ENCODE data around the gene FAT1.

FAT1 gene

GRCh38 chr4:186688150-186688943 is 35.3 kb downstream of the FAT1 start:
- TF ChIP-seq CTCF (IDR thresholded peaks at IDR 0.05): no peak
- peaks cover 47% of the 10 kb centered on the region for H3K4me1 Mint-ChIP-seq
- no peak for DNase-seq
- peaks cover 33% of the 10 kb centered on the region for H3K36me3 Mint-ChIP-seq (ENCODE audit: low read depth)
- no peak overlapping the region for H3K4me3 Mint-ChIP-seq
- H3K27ac Mint-ChIP-seq: no peak overlapping the region
- H3K27me3 Mint-ChIP-seq (ENCODE audit: low read depth, poor library complexity): no peaks in the 10 kb centered on the region
- peaks cover 10% of the 10 kb centered on the region for H3K9me3 Mint-ChIP-seq

GRCh38 chr4:186687265-186687664 is 36.4 kb downstream of the FAT1 start:
- Mint-ChIP-seq H3K9me3 (no peaks in the 10 kb centered on the region), H3K4me3 (no peak overlapping the region), H3K4me1 (peaks cover 52% of the 10 kb centered on the region), H3K36me3 (ENCODE audit: low read depth) (peaks cover 32% of the 10 kb centered on the region), H3K27me3 (ENCODE audit: low read depth, poor library complexity) (no peaks in the 10 kb centered on the region), H3K27ac (no peak overlapping the region)
- no peak for DNase-seq
- TF ChIP-seq CTCF (IDR thresholded peaks at IDR 0.05): no peak

GRCh38 chr4:186685767-186686183 is 37.9 kb downstream of the FAT1 start:
- no peak overlapping the region for H3K4me3 Mint-ChIP-seq
- no peak for TF ChIP-seq CTCF (IDR thresholded peaks at IDR 0.05)
- peaks cover 4% of the 10 kb centered on the region for H3K9me3 Mint-ChIP-seq
- peaks cover 35% of the 10 kb centered on the region for H3K36me3 Mint-ChIP-seq (ENCODE audit: low read depth)
- no peak overlapping the region for H3K27ac Mint-ChIP-seq
- H3K4me1 Mint-ChIP-seq: peaks cover 52% of the 10 kb centered on the region
- no peaks in the 10 kb centered on the region for H3K27me3 Mint-ChIP-seq (ENCODE audit: low read depth, poor library complexity)
- DNase-seq: no peak

- DNase-seq: no peak
- peaks cover 55% of the 10 kb centered on the region for H3K4me1 Mint-ChIP-seq
- TF ChIP-seq CTCF (IDR thresholded peaks at IDR 0.05): no peak
- peaks cover 10% of the 10 kb centered on the region for H3K9me3 Mint-ChIP-seq
- no peak overlapping the region for H3K4me3 Mint-ChIP-seq
- H3K27ac Mint-ChIP-seq: peak overlapping the region; percentile 18
- peaks cover 43% of the 10 kb centered on the region for H3K36me3 Mint-ChIP-seq (ENCODE audit: low read depth)
- no peaks in the 10 kb centered on the region for H3K27me3 Mint-ChIP-seq (ENCODE audit: low read depth, poor library complexity)
Measured at GRCh38 chr4:186684889-186685309, 38.8 kb downstream of the FAT1 start.

- Mint-ChIP-seq H3K27ac (no peak overlapping the region), H3K4me3 (no peak overlapping the region), H3K4me1 (peaks cover 48% of the 10 kb centered on the region), H3K36me3 (ENCODE audit: low read depth) (peaks cover 43% of the 10 kb centered on the region), H3K27me3 (ENCODE audit: low read depth, poor library complexity) (no peaks in the 10 kb centered on the region), H3K9me3 (peaks cover 11% of the 10 kb centered on the region)
- DNase-seq: no peak
- TF ChIP-seq CTCF (IDR thresholded peaks at IDR 0.05): no peak
Measured at GRCh38 chr4:186684220-186684619, 39.4 kb downstream of the FAT1 start.

GRCh38 chr4:186680641-186681040 is 43.0 kb downstream of the FAT1 start:
- no peak for DNase-seq
- TF ChIP-seq CTCF (IDR thresholded peaks at IDR 0.05): no peak
- H3K9me3 Mint-ChIP-seq: peaks cover 11% of the 10 kb centered on the region
- peaks cover 51% of the 10 kb centered on the region for H3K36me3 Mint-ChIP-seq (ENCODE audit: low read depth)
- H3K4me1 Mint-ChIP-seq: peaks cover 24% of the 10 kb centered on the region
- no peak overlapping the region for H3K4me3 Mint-ChIP-seq
- peaks cover 3% of the 10 kb centered on the region for H3K27me3 Mint-ChIP-seq (ENCODE audit: low read depth, poor library complexity)
- peak overlapping the region; percentile 93 for H3K27ac Mint-ChIP-seq

All from nephron progenitor cell (in vitro differentiated cells).